B cell (primary cell): ENCODE measurements around the gene NID1. TPM values are rescaled to one million over a fixed set of nuclear protein-coding genes. Genes with fewer than 3 reads are reported as not detected.

ENCODE experiments used
- ATAC-seq: fragments of 200-7000 bp; cut with Tn5 transposase; one replicate; pipeline ENCODE4 v1.10.0; 2021; ENCODE audit warnings: low read depth, mild to moderate bottlenecking, moderate number of reproducible peaks, moderate library complexity
- CTCF ChIA-PET: fragments of 350-600 bp; sonication (Branson Sonifier 250); formaldehyde crosslinking; loops from one replicate; lab custom pipeline; 2021; ENCODE audit warnings: antibody characterized with exemption, inconsistent platforms; lab: Charles Lee
- POLR2A ChIA-PET: fragments of 350-600 bp; sonication (Branson Sonifier 250); formaldehyde crosslinking; loops from one replicate; lab custom pipeline; 2021; ENCODE audit warnings: antibody characterized with exemption; lab: Charles Lee
- DNase-seq: peaks from one replicate; pipeline ENCODE4 v3.0.0; 2013
- H2AFZ ChIP-seq: 2 replicates; pipeline ENCODE4 v1.6.1; 2012; ENCODE audit warnings: mild to moderate bottlenecking, low read depth, low read length; ENCODE audit not compliant: insufficient read depth, poor library complexity, severe bottlenecking
- H3K27ac ChIP-seq, 2 donors: 1 replicate in 1 of 2; 2 replicates in 1 of 2; pipeline ENCODE4 v1.5.1; 2012 to 2013; ENCODE audit warnings: low read length in 2 of 2, mild to moderate bottlenecking in 2 of 2, moderate library complexity in 1 of 2
- H3K27me3 ChIP-seq, 4 experiments: fragments of 200-600 bp in 1 of 4; sonication (generic) in 1 of 4; replicated peaks in 1 of 4; 1 replicate in 2 of 4; 2 replicates in 2 of 4; pipeline versions ENCODE4 v1.6.1 to v1.7.0; 2013 to 2016; ENCODE audit warnings: low read length in 3 of 4, mild to moderate bottlenecking in 2 of 4, mixed read lengths in 1 of 4, moderate library complexity in 1 of 4; ENCODE audit not compliant: insufficient read depth in 4 of 4, control insufficient read depth in 3 of 4; ENCODE audit errors: control extremely low read depth in 1 of 4
- H3K36me3 ChIP-seq, 2 experiments: replicated peaks in 1 of 2; 1 replicate in 1 of 2; 2 replicates in 1 of 2; pipeline versions ENCODE4 v1.6.1 to v1.7.1; 2013; ENCODE audit warnings: low read length in 1 of 2; ENCODE audit not compliant: insufficient read depth in 2 of 2, control insufficient read depth in 1 of 2; ENCODE audit errors: control extremely low read depth in 1 of 2, extremely low read depth in 1 of 2
- H3K4me1 ChIP-seq, 2 donors: fragments of 200-600 bp in 1 of 2; sonication (generic) in 1 of 2; 1 replicate in 1 of 2; 2 replicates in 1 of 2; pipeline versions ENCODE4 v1.5.1 to v1.6.1; 2013 to 2017; ENCODE audit warnings: low read length in 2 of 2; ENCODE audit not compliant: control insufficient read depth in 2 of 2, insufficient read depth in 2 of 2
- H3K4me2 ChIP-seq: replicated peaks from 2 replicates; pipeline ENCODE3; 2012; ENCODE audit warnings: mild to moderate bottlenecking, low read depth, low read length; ENCODE audit not compliant: poor library complexity, severe bottlenecking
- H3K4me3 ChIP-seq, 5 experiments: fragments of 200-600 bp in 1 of 5; sonication (generic) in 1 of 5; 1 replicate in 3 of 5; 2 replicates in 2 of 5; pipeline versions ENCODE4 v1.5.1 to v1.7.0; 2011 to 2016; ENCODE audit warnings: low read length in 4 of 5, mild to moderate bottlenecking in 4 of 5, low read depth in 2 of 5, control low read depth in 1 of 5, moderate library complexity in 1 of 5; ENCODE audit not compliant: insufficient read depth in 1 of 5; ENCODE audit errors: control extremely low read depth in 1 of 5, extremely low read depth in 1 of 5
- H3K79me2 ChIP-seq: fragments of 200-600 bp; sonication (generic); one replicate; pipeline ENCODE4 v1.6.0; 2016; ENCODE audit warnings: low read length; ENCODE audit not compliant: control insufficient read depth, insufficient read depth
- H3K9ac ChIP-seq: fragments of 200-600 bp; sonication (generic); 2 replicates; pipeline ENCODE4 v1.6.1; 2017; ENCODE audit warnings: mild to moderate bottlenecking, low read length, moderate library complexity
- H3K9me3 ChIP-seq, 3 donors: one replicate each; pipeline versions ENCODE4 v1.6.1 to v1.7.1; 2013; ENCODE audit warnings: low read length in 2 of 3; ENCODE audit not compliant: control insufficient read depth in 2 of 3, insufficient read depth in 1 of 3; ENCODE audit errors: control extremely low read depth in 1 of 3
- H4K20me1 ChIP-seq: 2 replicates; pipeline ENCODE4 v1.6.0; 2012; ENCODE audit warnings: mild to moderate bottlenecking, low read length; ENCODE audit not compliant: insufficient read depth, control insufficient read depth, poor library complexity, severe bottlenecking
- H3K27ac Mint-ChIP-seq: one replicate; pipeline ENCODE4 v1.8.0; 2021; ENCODE audit warnings: mixed read lengths
- H3K27me3 Mint-ChIP-seq: one replicate; pipeline ENCODE4 v1.8.0; 2021; ENCODE audit warnings: mixed read lengths
- H3K4me1 Mint-ChIP-seq: one replicate; pipeline ENCODE4 v1.8.0; 2021; ENCODE audit warnings: mixed read lengths
- H3K4me3 Mint-ChIP-seq: one replicate; pipeline ENCODE4 v1.8.0; 2021; ENCODE audit warnings: mixed read lengths
- H3K9me3 Mint-ChIP-seq: one replicate; pipeline ENCODE4 v1.8.0; 2022; ENCODE audit warnings: mixed read lengths; ENCODE audit not compliant: insufficient read depth
- EZH2 ChIP-seq: IDR thresholded peaks from 2 replicates; pipeline ENCODE4 v1.6.1; 2012; ENCODE audit warnings: borderline replicate concordance, low read depth, mild to moderate bottlenecking, moderate library complexity, low read length; ENCODE audit not compliant: insufficient read depth, poor library complexity, severe bottlenecking
- WGBS: methylation state at CpG from one replicate; pipeline ENCODE4 v1.1.5; 2013; ENCODE audit warnings: missing lambda C conversion rate; ENCODE audit not compliant: insufficient coverage; 5-methylcytosine and 5-hydroxymethylcytosine counted together
- intact Hi-C: fragments of 100-400 bp; cut with micrococcal nuclease; formaldehyde crosslinking; loops from one replicate; pipeline ENCODE4 v1.10.0; 2022
- polyA plus RNA-seq: library from polyadenylated mRNA; depleted of rRNA; stranded (reverse); fragments of >200 nt; gene quantifications from 2 replicates; pipeline ENCODE4 v1.2.3, GENCODE V29; 2012
- total RNA-seq, 2 donors: library from RNA; stranded (reverse); fragments of 120-200 nt in 1 of 2; gene quantifications; 1 replicate in 1 of 2; 2 replicates in 1 of 2; pipeline versions ENCODE4 v1.2.3 to v1.2.4, GENCODE V29; 2013 to 2022
- TF ChIP-seq, protein P1 (sequence below): fragments of 200-600 bp; IDR thresholded peaks from one replicate; pipeline ENCODE4 v1.8.0; 2022; ENCODE audit warnings: antibody characterized with exemption, mild to moderate bottlenecking

Gene NID1
- total and polyA plus RNA-seq, 2 donors (not counting 1 experiment from before 2014, with no cell fraction given), result 0.06 TPM; not detected in 1

DNA sequence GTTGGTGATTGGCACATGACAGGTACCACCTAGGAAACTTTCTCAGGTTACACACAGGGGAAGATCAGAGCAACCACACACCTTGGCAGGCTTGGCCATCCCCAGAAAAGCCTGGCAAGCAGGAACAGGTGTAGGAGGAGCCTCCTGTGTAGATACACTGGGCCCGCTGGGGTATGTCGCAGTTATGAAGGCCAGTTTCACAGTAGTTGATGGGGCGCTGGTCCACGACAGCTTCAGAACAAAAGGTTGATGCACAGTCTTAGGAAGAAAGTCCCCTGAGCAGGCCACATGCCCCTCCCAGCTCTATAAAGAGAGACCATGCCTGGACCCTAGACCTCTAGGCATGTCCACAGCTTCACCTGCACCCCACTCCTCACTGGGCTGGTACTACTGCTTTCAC is 51.6 kb downstream of the NID1 start:
- Histone ChIP-seq H3K9me3 (no peaks in the 10 kb centered on the region), H3K9ac (no peak overlapping the region), H3K27ac (no peak overlapping the region), H4K20me1 (no peaks in the 10 kb centered on the region), H3K36me3 (no peaks in the 10 kb centered on the region), H3K27me3 (no peaks in the 10 kb centered on the region), H3K4me2 (no peak overlapping the region), H2AFZ (no peak overlapping the region), H3K79me2 (no peaks in the 10 kb centered on the region), H3K4me3 (no peak overlapping the region), H3K4me1 (no peaks in the 10 kb centered on the region)
- intact Hi-C loops, result no loop called here
- CTCF ChIA-PET, result no interaction called here
- Mint-ChIP-seq H3K27me3 (peaks cover 3% of the 10 kb centered on the region), H3K9me3 (no peaks in the 10 kb centered on the region), H3K4me3 (no peak overlapping the region), H3K4me1 (no peaks in the 10 kb centered on the region), H3K27ac (no peak overlapping the region)
- no peak for DNase-seq
- no peak for TF ChIP-seq EZH2
- TF ChIP-seq, protein P1, sequence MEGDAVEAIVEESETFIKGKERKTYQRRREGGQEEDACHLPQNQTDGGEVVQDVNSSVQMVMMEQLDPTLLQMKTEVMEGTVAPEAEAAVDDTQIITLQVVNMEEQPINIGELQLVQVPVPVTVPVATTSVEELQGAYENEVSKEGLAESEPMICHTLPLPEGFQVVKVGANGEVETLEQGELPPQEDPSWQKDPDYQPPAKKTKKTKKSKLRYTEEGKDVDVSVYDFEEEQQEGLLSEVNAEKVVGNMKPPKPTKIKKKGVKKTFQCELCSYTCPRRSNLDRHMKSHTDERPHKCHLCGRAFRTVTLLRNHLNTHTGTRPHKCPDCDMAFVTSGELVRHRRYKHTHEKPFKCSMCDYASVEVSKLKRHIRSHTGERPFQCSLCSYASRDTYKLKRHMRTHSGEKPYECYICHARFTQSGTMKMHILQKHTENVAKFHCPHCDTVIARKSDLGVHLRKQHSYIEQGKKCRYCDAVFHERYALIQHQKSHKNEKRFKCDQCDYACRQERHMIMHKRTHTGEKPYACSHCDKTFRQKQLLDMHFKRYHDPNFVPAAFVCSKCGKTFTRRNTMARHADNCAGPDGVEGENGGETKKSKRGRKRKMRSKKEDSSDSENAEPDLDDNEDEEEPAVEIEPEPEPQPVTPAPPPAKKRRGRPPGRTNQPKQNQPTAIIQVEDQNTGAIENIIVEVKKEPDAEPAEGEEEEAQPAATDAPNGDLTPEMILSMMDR, result no peak
- 98% methylated on average over 4 of the region's 4 CpGs for WGBS
- no peak for ATAC-seq
- POLR2A ChIA-PET, result interaction anchor here (0.5 kb wide), 1 partner anchor 129 kb away, joined by 3 read pairs; no protein-coding TSS in a partner anchor

DNA sequence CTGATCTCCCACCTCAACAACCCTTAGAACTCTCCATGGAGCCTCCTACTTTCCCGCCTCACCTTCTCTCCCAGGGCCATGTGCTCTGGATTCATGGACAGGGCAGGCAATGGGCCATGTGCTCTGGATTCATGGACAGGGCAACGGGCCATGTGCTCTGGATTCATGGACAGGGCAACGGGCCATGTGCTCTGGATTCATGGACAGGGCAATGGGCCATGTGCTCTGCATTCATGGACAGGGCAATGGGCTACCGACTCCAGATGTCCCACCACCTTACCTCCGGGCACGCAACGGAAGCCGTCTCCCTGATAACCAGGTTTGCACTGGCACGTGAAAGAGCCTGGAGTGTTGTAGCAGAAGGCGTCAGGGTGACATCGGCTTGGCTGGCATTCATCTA is 53.2 kb downstream of the NID1 start:
- H3K4me1 Mint-ChIP-seq, result no peaks in the 10 kb centered on the region
- Histone ChIP-seq H3K4me2 (no peak overlapping the region), H4K20me1 (no peaks in the 10 kb centered on the region), H3K9me3 (peaks cover 0 to 3% (median 0%) of the 10 kb centered on the region in 3 donors), H2AFZ (no peak overlapping the region), H3K79me2 (no peaks in the 10 kb centered on the region), H3K9ac (no peak overlapping the region), H3K27ac (no peak overlapping the region), H3K4me1 (no peaks in the 10 kb centered on the region), H3K36me3 (no peaks in the 10 kb centered on the region), H3K27me3 (no peaks in the 10 kb centered on the region), H3K4me3 (no peak overlapping the region)
- ChIA-PET CTCF (no interaction called here), POLR2A (no interaction called here)
- H3K4me3 Mint-ChIP-seq, result no peak overlapping the region
- WGBS, result 96% methylated on average over 11 of the region's 11 CpGs
- ATAC-seq, result no peak
- no peak for TF ChIP-seq EZH2
- TF ChIP-seq, protein P1, result no peak
- H3K27ac Mint-ChIP-seq, result no peak overlapping the region
- no peak for DNase-seq
- intact Hi-C loops, result no loop called here
- H3K9me3 Mint-ChIP-seq, result no peaks in the 10 kb centered on the region
- no peaks in the 10 kb centered on the region for H3K27me3 Mint-ChIP-seq
